SHP77 (cell line): ENCODE measurements around the gene LCE7A.

Source experiments
- DNase-seq, 2 experiments: peaks; one replicate each; lab custom pipeline; 2025; lab: John Stamatoyannopoulos, UW

The LCE7A gene

DNA sequence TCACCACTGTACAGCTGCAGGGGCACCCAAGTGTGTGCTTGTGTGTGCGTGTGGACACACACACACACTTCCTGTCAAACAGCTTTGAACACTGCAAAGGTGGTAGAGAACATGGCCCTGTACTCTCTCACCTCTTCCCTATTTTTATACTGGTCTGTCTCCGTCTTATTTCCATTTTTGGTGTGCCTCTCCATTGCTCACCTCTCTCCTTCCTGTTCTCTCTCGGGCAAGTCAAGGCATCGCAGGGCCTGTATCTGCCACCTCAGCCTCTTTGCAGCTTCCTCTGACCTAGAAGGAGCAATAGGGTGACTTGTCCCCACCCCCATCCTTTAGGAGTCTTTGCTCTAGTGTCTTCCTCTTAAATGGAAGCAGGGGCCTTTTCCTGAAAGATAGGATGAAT lies 20.5 kb downstream of the LCE7A start:
- no peak for DNase-seq

DNA sequence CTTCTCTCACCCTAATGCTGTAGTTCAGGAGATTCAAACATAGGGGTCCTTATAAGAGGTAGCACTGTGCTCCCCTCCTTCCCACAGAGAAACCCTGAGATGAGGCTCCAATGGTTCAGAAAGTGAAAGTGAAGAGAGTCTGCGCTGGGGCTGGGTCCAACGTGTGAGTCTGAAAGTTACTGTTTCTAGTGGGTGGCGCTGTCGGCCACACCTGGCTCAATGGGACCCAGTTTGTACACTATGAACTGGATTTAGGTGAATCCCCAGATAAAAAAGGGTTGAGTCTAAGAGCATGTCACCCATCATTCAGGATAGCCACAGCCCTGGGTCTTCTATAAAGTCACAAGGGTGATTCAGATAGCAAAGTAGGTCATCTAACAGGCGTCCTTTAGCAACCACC lies 21.1 kb downstream of the LCE7A start:
- no peak for DNase-seq

DNA sequence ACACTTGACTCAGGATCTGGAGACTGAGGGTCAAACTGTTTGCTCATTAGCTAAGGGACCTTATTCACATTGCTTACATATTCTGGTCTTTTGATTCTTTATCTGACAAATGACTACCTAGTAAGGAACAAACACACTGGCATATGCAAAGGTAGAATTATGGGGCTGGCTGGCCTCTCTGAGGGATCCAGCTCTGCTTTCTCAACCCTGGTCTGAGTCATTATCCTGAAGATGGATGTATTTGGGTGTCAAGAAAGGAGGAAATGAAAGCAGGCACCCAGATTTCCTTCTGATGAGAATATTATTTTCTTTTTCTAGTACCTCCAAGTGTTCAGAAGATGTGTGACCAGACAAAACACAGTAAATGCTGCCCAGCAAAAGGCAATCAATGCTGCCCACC lies 24.3 kb downstream of the LCE7A start:
- DNase-seq = no peak

DNA sequence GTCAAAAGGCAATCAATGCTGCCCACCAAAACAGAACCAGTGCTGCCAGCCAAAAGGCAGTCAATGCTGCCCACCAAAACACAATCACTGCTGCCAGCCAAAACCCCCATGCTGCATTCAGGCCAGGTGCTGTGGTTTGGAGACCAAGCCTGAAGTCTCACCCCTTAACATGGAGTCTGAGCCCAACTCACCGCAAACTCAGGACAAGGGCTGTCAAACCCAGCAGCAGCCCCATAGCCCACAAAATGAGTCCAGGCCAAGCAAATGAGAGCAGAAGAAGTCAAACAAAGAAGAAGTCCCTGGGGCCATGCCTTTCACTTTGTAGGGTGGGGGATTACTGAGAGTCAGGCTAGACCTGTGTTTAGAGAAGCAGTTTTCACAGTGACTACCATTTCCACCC lies 24.7 kb downstream of the LCE7A start:
- DNase-seq = no peak

DNA sequence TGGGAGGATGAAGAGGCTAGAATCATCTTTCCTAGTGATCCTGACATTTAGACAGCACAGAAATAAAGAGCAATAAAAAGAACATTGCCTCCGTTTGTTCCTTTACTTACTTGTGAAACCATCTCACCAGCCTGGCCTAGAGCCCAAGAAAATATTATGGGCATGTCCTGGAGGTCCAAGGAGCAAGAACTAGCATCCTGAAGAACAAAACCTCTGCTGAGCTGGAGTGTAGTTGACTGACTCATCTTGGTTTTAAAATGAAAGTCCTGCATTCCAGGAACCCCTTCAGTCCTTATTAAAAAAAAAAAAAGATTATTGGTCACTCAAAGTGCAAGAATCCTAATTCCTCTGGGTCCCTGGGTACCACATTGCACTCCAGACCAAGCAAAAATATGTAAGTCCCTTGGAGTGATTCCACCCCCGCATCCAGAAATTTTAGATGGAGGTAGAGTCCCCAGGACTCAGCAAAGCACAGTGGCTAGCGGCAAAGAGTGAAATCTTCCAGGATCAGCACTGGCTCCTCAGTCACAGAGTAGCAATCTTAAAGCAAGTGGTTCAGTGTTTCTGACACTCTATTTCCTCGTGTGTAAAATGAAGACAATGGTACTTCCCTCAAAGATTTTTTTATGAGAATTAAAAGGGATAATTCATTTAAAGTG lies 25.3 kb downstream of the LCE7A start:
- DNase-seq = no peak

DNA sequence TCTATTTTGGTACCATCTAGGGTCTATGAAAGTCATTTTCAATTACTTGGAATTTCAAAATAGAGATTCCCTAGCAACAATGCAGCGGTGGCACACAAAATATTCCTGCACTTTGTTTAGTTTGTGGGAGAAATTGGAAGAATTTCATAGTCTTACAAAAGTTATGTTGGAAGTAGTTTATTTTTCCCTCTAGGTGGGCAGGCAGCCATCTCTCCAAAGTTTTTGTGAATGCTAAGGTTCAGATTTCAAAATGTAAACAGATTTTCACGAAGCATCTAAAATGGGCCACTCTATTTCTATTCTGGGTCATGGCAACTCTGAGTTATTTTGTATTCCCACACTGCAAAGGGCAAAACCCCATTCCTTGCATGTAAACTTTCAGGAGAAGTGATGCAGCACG lies 26.3 kb downstream of the LCE7A start:
- DNase-seq = no peak

DNA sequence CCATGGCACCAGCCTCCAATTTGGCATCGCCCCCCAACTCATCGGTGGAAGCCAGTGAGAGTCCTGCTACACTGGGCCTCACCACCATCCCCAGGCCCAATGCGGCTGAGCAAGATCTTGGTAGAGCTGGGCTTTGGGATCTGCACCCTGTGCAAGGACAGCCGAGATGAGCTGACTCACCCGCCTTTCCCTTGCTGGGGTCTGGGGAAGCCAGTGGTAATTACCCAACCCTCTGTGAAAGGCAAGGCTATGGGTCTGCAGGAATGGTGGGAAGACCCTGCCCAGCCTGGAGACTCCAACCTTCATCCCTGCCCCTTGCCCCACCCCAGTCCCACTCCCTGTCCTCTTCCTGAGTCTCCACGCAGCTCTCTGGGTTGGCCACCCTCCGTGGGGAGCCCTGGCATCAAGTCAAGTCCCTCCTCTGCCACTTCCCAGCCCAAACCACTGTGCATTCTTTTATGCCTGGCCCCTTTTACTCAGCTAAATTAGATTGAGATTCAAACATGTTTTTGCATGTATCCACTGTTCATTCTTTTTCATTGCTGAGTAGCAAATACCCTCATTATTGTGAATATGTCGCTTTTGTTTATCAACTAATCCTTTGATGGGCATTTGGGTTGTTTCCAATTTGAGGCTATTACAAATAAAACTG lies 27.1 kb downstream of the LCE7A start:
- no peak for DNase-seq

DNA sequence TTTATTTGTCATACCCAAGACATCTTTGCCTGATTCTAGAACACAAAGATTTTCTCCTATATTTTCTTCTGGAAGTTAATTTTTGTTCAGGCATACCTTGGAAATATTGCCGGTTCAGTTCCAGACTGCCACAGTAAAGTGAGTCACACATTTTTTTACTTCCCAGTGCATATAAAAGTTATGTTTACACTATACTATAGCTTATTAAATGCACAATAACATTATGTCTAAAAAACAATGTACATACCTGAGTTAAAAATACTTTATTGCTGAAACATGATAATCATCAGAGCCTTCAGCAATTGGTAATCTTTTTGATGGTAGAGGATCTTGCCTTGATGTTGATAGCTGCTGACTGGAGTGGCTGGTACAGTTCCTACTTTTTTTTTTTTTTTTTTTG lies 28.3 kb downstream of the LCE7A start:
- DNase-seq = no peak

DNA sequence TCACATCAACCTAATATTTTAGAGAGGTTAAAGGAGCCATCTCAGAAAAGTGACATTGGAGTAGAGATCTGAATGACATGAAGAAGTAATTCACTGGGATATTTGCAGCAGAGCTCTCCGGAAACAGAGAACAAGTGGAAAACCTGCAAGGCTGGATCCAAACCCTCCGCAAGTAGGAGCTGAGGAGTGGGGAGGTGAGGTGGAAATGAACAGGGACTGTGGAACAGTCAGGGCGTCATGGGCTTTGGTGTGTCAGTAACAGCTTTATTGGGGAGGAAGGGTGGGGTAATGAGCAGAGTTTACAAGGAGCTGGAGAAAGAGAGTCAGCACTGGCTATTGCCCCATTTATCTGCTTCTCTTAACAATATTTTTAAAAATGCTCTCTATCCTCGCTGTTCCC lies 39.2 kb downstream of the LCE7A start:
- no peak for DNase-seq

DNA sequence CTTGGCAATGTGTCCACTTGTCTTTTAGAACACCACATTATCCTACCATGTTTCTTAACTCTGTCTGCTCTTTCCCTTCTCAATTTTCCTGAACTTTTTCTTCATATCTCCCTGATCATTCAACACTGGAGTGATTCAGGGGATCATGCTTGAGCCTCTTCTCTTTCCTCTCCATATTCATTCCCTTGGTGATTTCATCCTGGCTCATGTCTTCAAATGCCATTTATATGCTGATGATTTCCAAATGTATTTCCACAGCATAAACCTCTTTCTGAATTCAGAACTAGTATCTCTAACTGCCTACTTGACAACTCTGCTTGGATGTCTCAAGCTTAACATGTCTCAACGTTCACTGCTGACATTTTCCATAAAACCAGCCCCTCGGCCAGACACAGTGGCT lies 40.1 kb downstream of the LCE7A start:
- DNase-seq = no peak

DNA sequence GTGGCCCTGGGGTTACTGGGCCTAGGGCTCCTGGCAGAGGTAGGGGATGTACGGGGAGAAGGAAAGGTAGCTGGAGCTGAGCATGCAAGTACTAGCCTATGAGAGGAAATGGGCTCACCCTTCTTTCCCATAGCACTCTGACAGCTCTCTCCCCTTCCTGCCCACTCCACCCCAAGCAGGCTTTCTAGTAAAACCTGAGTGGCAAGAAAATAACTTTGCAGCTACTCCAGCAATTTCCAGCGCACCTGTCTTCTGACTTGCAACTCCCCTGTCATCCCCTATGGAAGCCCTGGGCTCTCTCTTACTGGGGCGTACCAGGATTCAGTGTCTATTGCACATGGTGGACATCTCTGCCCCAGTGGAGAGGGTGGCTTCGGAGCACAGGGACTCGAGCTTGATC lies 41.8 kb downstream of the LCE7A start:
- no peak for DNase-seq

DNA sequence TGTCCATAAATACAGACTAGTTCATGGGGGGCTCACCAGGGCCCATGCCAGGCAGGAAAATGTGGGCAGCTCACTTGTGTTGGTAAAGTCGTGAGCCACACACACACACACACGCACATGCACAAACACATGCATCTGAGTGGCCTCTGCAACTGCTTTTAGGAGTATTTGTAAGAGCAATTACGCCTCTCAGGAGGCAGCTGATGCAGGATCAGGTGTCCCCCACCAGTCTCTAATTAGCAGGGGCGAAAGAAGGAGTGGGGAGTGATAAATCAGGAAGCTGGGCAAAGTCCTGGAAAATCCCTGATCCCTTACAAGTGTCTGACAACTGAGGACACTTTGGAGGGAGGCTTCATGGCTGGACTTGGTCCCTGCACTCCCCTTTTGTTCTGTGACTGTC lies 42.8 kb downstream of the LCE7A start:
- no peak for DNase-seq

DNA sequence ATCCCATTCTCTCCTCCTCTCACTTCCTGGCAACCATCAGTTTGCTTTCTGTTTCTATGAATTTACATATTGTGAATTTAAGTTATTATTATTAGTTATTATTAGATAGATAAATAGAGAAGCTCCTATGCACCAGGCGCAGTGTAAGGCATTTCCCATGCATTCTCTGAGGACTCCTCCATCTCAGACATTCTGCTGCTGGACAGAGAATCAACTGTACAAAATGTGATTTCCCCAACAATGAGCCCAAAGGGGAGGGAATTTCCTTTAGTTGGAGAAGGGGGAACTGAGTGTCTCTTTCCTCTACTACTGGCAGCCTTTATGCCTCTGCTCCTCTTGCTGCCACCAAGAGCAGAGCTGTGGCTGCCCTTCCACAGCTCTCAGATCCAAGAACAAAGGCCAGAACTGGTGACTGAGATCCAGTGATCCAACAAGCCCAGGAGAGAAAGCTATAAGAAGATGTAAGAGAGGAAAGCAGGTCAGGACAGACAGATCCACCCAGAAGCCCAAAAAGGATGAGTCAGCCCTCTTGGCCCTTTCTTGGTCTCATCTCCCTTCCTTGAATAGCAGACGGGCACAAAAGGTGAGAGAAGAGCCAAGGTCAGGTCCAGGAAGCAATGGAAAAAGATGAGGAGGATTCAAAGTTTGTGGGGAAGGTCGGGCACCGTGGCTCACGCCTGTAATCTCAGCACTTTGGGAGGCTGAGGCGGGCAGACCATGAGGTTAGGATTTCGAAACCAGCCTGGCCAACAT lies 45.1 kb downstream of the LCE7A start:
- DNase-seq = no peak

DNA sequence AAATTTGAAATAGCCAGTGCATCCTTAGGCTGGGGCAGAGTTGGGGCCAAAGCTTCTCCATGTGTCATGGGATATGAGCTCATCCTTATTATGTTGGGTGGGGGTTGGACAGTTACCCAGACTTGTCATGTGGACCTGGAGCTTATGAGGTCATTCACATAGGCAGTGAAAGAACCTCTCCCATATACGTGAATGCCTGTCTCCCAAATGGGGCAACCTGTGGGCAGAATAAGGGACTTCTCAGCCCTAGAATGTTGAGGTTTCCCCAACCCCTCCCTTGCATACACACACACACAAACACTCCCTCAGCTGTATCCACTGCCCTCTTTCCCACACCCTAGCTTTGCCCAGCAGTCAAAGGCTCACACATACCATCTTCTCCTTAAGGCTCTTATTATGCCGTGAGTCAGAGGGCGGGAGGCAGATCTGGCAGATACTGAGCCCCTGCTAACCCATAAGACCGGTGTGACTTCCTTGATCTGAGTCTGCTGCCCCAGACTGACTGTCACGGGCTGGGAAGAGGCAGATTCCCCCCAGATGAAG lies 46.3 kb downstream of the LCE7A start:
- DNase-seq = no peak

DNA sequence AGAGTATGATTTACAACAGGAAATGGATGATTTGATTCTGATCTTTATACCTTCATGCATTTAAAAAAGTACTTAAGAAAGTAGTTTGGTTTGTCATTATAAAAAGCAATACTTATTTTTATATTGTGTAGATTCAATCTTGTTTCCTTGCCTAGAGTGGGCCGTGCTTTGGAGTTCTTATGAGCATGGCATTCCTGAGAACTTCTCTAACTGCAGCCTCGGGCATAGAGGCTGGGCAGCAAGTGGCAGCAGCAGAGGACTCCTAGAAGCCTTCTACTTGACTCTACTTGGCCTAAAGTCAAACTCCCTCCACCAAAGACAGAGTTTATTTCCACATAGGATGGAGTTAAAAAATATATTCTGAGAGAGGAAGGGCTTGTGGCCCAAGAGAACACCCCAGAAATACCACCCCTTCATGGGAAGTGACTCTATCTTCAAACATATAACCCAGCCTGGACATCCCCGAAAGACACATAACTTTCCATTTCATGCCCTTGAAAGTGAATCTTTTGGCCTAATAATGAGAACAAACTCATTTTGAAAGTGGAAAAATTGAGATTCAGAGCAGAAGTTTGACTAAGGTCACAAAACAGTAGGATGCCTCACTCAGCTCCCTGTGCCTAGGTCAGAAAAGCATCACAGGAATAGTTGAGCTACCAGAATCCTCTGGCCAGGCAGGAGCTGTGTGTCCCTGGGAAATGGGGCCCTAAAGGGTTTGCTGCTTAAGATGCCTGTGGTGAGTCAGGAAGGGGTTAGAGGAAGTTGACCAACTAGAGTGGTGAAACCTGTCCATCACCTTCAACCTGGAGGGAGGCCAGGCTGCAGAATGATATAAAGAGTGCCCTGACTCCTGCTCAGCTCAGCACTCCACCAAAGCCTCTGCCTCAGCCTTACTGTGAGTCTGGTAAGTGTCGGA lies 48.1 kb downstream of the LCE7A start, which contains the start of gene IVL:
Gene IVL (plus strand): TSS at position 861 of the 916 bp plus-strand sequence. CDS start 1,252 bp downstream, outside the sequence.
- no peak for DNase-seq

DNA sequence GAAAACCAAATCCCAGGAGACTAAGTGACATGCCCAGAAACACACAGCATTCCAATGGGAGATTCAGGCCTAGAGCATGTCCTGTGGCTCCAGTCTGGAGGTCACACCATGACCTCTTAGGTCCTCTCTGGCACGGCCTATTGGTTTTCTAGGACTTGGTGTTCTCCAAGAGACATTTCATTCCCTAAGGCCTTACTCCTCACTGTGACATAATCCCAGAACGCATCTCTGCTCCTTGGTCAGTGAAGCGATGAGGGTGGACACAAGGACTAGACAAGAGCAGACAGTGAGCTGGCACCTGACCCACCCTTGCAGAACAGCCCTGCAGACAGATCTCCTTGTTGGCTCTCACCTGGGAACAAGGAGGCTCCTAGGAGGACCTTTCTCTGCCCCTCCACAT lies 49.4 kb downstream of the LCE7A start:
- DNase-seq = no peak
